KOPT-K1 (cell line): ENCODE results near the gene COX6A2.
"Not testable (repeated sequence)": the region's sequence is repeated elsewhere in the genome, so short reads cannot be mapped to it uniquely, and the experiment has no call there.

Experiments used
- H3K27ac ChIP-seq: fragments of 200-600 bp; sonication (generic); 2 replicates; pipeline ENCODE4 v1.5.1; 2016; ENCODE audit warnings: antibody characterized with exemption, mild to moderate bottlenecking, low read depth, low read length; ENCODE audit not compliant: poor library complexity, severe bottlenecking
- H3K36me3 ChIP-seq: fragments of 200-600 bp; sonication (generic); 2 replicates; pipeline ENCODE4 v1.5.1; 2017; ENCODE audit warnings: antibody characterized with exemption, mild to moderate bottlenecking, low read length, moderate library complexity; ENCODE audit not compliant: insufficient read depth
- H3K9me3 ChIP-seq: fragments of 200-600 bp; sonication (generic); 2 replicates; pipeline ENCODE4 v1.5.1; 2017; ENCODE audit warnings: antibody characterized with exemption, low read length, mild to moderate bottlenecking; ENCODE audit not compliant: insufficient read depth, poor library complexity, severe bottlenecking

COX6A2 gene

GRCh38 chr16:31455601-31456314 is 27.6 kb upstream of the COX6A2 start:
- H3K9me3 ChIP-seq: no peaks in the 10 kb centered on the region
- peaks cover 28% of the 10 kb centered on the region; the same call in 1 of the 2 replicates for H3K36me3 ChIP-seq
- no peak overlapping the region for H3K27ac ChIP-seq

- no peaks in the 10 kb centered on the region for H3K9me3 ChIP-seq
- peaks cover 28% of the 10 kb centered on the region; the same call in 1 of the 2 replicates for H3K36me3 ChIP-seq
- no peak overlapping the region for H3K27ac ChIP-seq
Observed at GRCh38 chr16:31453255-31454204, 25.4 kb upstream of the COX6A2 start.

GRCh38 chr16:31452631-31453106 is 24.5 kb upstream of the COX6A2 start:
- Histone ChIP-seq H3K36me3 (peaks cover 28% of the 10 kb centered on the region; the same call in 1 of the 2 replicates), H3K27ac (no peak overlapping the region), H3K9me3 (no peaks in the 10 kb centered on the region)

DNA sequence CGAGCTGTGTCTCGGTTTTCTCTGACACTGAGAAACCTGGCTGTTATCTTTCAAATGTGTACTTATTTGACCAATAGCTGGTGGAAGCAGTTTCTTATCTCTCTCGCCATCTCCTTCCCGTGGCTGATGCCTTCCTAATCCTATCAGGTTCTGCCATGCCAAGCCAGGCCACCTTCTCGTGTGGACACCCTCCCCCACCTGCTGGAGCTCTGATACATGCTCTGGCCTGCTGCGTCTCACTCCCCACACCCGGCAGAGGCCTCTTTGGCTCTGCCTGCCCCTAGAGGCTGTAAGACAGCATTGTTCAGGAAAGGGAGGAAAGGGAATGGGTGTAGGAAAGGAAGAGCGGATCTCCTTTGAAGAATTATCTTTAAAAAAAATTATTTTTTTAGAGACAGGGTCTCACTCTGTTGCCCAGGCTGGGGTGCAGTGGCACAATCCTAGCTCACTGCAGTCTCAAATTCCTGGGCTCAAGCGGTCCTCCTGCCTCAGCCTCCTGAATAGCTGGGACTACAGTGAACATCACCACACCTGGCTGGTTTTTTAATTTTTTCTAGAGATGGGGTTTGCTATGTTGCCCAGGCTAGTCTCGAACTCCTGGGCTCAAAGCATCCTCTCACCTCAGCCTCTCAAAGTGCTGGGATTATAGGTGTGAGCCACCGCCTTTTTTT is 23.7 kb upstream of the COX6A2 start:
- Histone ChIP-seq H3K27ac (no peak overlapping the region), H3K36me3 (peaks cover 20% of the 10 kb centered on the region; the same call in 1 of the 2 replicates), H3K9me3 (no peaks in the 10 kb centered on the region)

GRCh38 chr16:31451201-31451600 is 23.0 kb upstream of the COX6A2 start:
- H3K36me3 ChIP-seq: peaks cover 14% of the 10 kb centered on the region; the same call in 1 of the 2 replicates
- no peaks in the 10 kb centered on the region for H3K9me3 ChIP-seq
- H3K27ac ChIP-seq: no peak overlapping the region

GRCh38 chr16:31445931-31446330 is 17.8 kb upstream of the COX6A2 start:
- H3K27ac ChIP-seq, H3K9me3 ChIP-seq, H3K36me3 ChIP-seq: not testable (repeated sequence)

DNA sequence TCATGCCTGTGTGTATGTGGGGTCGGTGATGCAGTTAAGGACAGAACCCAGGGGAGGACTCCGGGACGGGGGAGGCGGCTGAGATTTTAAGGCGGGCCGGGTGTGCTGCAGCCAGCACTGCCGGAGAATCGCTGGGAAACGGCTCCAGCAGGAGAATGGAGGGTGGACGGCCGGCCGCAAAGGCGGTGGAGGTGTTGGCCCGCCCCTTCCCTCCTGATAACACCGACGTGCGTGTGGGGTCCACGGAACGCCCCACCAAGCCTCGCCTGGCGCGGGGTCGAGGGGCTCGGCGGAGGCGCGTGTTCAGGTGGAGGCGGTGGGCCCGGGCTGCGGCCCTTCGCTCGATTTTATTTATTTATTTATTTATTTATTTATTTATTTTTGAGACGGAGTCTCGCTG is 13.8 kb upstream of the COX6A2 start:
- Histone ChIP-seq H3K36me3 (no peaks in the 10 kb centered on the region), H3K27ac (no peak overlapping the region), H3K9me3 (no peaks in the 10 kb centered on the region)

DNA sequence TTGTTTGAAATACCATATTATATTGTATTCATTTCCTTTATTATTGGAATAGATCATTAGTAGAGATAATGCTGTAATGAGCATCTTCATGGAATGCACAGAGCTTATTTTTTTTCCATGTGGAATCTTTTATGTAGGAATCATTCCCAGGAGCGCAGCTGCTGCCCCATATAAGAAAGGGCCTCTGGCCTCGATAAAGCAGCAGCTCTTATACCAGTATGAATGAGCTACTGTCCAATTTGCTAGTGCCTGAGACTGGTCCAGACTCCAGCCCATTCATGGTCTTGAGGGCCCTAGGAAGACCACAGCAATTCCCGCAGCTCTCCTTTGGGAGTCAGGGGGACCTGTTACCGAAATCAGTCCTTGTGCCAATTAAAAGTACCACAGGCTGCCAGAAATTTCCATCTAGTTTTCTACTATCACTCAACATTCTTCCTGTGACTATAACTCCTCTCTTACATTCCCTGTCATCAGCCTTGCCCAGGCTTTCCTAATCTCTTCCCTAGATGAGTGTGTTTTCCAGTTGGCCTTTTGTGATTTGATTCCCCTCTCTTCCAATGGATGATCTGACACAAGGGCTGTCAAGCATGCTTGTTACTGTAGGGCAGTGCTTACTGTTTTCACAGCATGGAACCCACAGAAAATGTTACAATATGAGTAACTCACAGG is 12.5 kb upstream of the COX6A2 start:
- H3K36me3 ChIP-seq: no peaks in the 10 kb centered on the region

GRCh38 chr16:31439519-31439918 is 11.4 kb upstream of the COX6A2 start:
- Histone ChIP-seq H3K36me3 (no peaks in the 10 kb centered on the region), H3K9me3 (no peaks in the 10 kb centered on the region), H3K27ac (no peak overlapping the region)

More for the DNA sequence above, 12.5 kb upstream of the COX6A2 start:
- no peaks in the 10 kb centered on the region for H3K9me3 ChIP-seq
- H3K27ac ChIP-seq: no peak overlapping the region

GRCh38 chr16:31439023-31439422 is 10.9 kb upstream of the COX6A2 start:
- not testable (repeated sequence) for H3K36me3 ChIP-seq, H3K27ac ChIP-seq, H3K9me3 ChIP-seq

- Histone ChIP-seq H3K36me3 (no peaks in the 10 kb centered on the region), H3K9me3 (no peaks in the 10 kb centered on the region), H3K27ac (no peak overlapping the region)
Observed at GRCh38 chr16:31438414-31438813, 10.3 kb upstream of the COX6A2 start.

GRCh38 chr16:31436221-31437045 is 8.3 kb upstream of the COX6A2 start:
- H3K9me3 ChIP-seq: no peaks in the 10 kb centered on the region

GRCh38 chr16:31435341-31436220 is 7.4 kb upstream of the COX6A2 start:
- no peaks in the 10 kb centered on the region for H3K9me3 ChIP-seq
- no peak overlapping the region for H3K27ac ChIP-seq
- H3K36me3 ChIP-seq: no peaks in the 10 kb centered on the region

More at GRCh38 chr16:31436221-31437045, 8.3 kb upstream of the COX6A2 start:
- Histone ChIP-seq H3K36me3 (no peaks in the 10 kb centered on the region), H3K27ac (no peak overlapping the region)
